Measurements from ENCODE around the gene OR10T2.
"Not testable (repeated sequence)": the region's sequence is repeated elsewhere in the genome, so short reads cannot be mapped to it uniquely, and the experiment has no call there.

The OR10T2 gene

GRCh38 chr1:158407092-158407491 lies 7.8 kb upstream of the OR10T2 start:
- no peak for FAIRE-seq
- DNase-seq (ENCODE audit: insufficient read length, low spot score) = no peak
- TF ChIP-seq POLR2A (IDR thresholded peaks at IDR 0.05; ENCODE audit: low read depth, low read length) = no peak
- no peak for TF ChIP-seq POU2F2 (IDR thresholded peaks at IDR 0.05; ENCODE audit: low read depth, low read length)
- no peak for TF ChIP-seq POLR2AphosphoS5 (IDR thresholded peaks at IDR 0.05; ENCODE audit: low read depth, low read length)
- no peak for TF ChIP-seq TAF1 (IDR thresholded peaks at IDR 0.05; ENCODE audit: low read depth, low read length)

GRCh38 chr1:158400871-158401270 lies 1.6 kb upstream of the OR10T2 start:
- DNase-seq (ENCODE audit: insufficient read length, low spot score) = no peak
- FAIRE-seq = peak; percentile 45
- TF ChIP-seq POLR2AphosphoS5 (IDR thresholded peaks at IDR 0.05; ENCODE audit: low read depth, low read length) (no peak), POLR2A (IDR thresholded peaks at IDR 0.05; ENCODE audit: low read depth, low read length) (no peak), TAF1 (IDR thresholded peaks at IDR 0.05; ENCODE audit: low read depth, low read length) (no peak), POU2F2 (IDR thresholded peaks at IDR 0.05; ENCODE audit: low read depth, low read length) (no peak), SPI1 (IDR thresholded peaks at IDR 0.05; ENCODE audit: low read depth, low read length) (no peak), PAX5 (IDR thresholded peaks at IDR 0.05; ENCODE audit: insufficient read depth, low read length, severe bottlenecking) (no peak)

GRCh38 chr1:158396646-158397045 lies 2.6 kb downstream of the OR10T2 start:
- no peak for TF ChIP-seq POLR2A (IDR thresholded peaks at IDR 0.05; ENCODE audit: low read depth, low read length)
- TF ChIP-seq SPI1 (IDR thresholded peaks at IDR 0.05; ENCODE audit: low read depth, low read length) = no peak
- no peak for TF ChIP-seq PAX5 (IDR thresholded peaks at IDR 0.05; ENCODE audit: insufficient read depth, low read length, severe bottlenecking)
- TF ChIP-seq POU2F2 (IDR thresholded peaks at IDR 0.05; ENCODE audit: low read depth, low read length) = no peak
- no peak for TF ChIP-seq TAF1 (IDR thresholded peaks at IDR 0.05; ENCODE audit: low read depth, low read length)
- no peak for FAIRE-seq

GRCh38 chr1:158393476-158393875 lies 5.8 kb downstream of the OR10T2 start:
- FAIRE-seq (no peak), DNase-seq (ENCODE audit: insufficient read length, low spot score) (no peak)
- TF ChIP-seq POLR2A (IDR thresholded peaks at IDR 0.05; ENCODE audit: low read depth, low read length) = no peak
- TF ChIP-seq POLR2AphosphoS5 (IDR thresholded peaks at IDR 0.05; ENCODE audit: low read depth, low read length) = no peak
- no peak for TF ChIP-seq SPI1 (IDR thresholded peaks at IDR 0.05; ENCODE audit: low read depth, low read length)
- no peak for TF ChIP-seq POU2F2 (IDR thresholded peaks at IDR 0.05; ENCODE audit: low read depth, low read length)
- no peak for TF ChIP-seq PAX5 (IDR thresholded peaks at IDR 0.05; ENCODE audit: insufficient read depth, low read length, severe bottlenecking)
- no peak for TF ChIP-seq TAF1 (IDR thresholded peaks at IDR 0.05; ENCODE audit: low read depth, low read length)

More at GRCh38 chr1:158396646-158397045, 2.6 kb downstream of the OR10T2 start:
- DNase-seq (ENCODE audit: insufficient read length, low spot score) = no peak

- DNase-seq (ENCODE audit: insufficient read length, low spot score) (no peak), FAIRE-seq (no peak)
- no peak for TF ChIP-seq POLR2AphosphoS5 (IDR thresholded peaks at IDR 0.05; ENCODE audit: low read depth, low read length)
- no peak for TF ChIP-seq POLR2A (IDR thresholded peaks at IDR 0.05; ENCODE audit: low read depth, low read length)
- no peak for TF ChIP-seq POU2F2 (IDR thresholded peaks at IDR 0.05; ENCODE audit: low read depth, low read length)
- no peak for TF ChIP-seq SPI1 (IDR thresholded peaks at IDR 0.05; ENCODE audit: low read depth, low read length)
- no peak for TF ChIP-seq TAF1 (IDR thresholded peaks at IDR 0.05; ENCODE audit: low read depth, low read length)
- no peak for TF ChIP-seq PAX5 (IDR thresholded peaks at IDR 0.05; ENCODE audit: insufficient read depth, low read length, severe bottlenecking)
These were observed 8.2 kb downstream of the OR10T2 start for GRCh38 chr1:158391099-158391498.

- no peak for FAIRE-seq
- TF ChIP-seq POLR2A (IDR thresholded peaks at IDR 0.05; ENCODE audit: low read depth, low read length) (no peak), PAX5 (IDR thresholded peaks at IDR 0.05; ENCODE audit: insufficient read depth, low read length, severe bottlenecking) (no peak), SPI1 (IDR thresholded peaks at IDR 0.05; ENCODE audit: low read depth, low read length) (no peak), POU2F2 (IDR thresholded peaks at IDR 0.05; ENCODE audit: low read depth, low read length) (no peak), POLR2AphosphoS5 (IDR thresholded peaks at IDR 0.05; ENCODE audit: low read depth, low read length) (no peak), TAF1 (IDR thresholded peaks at IDR 0.05; ENCODE audit: low read depth, low read length) (no peak)
These were observed 8.9 kb downstream of the OR10T2 start for GRCh38 chr1:158390331-158390730.

GRCh38 chr1:158374860-158375259 lies 24.4 kb downstream of the OR10T2 start:
- DNase-seq (ENCODE audit: insufficient read length, low spot score) = no peak
- FAIRE-seq = no peak
- TF ChIP-seq SPI1 (IDR thresholded peaks at IDR 0.05; ENCODE audit: low read depth, low read length) (peak; percentile 55; the same call in 1 of the 2 replicates), POLR2AphosphoS5 (IDR thresholded peaks at IDR 0.05; ENCODE audit: low read depth, low read length) (no peak)

More at GRCh38 chr1:158390331-158390730, 8.9 kb downstream of the OR10T2 start:
- DNase-seq (ENCODE audit: insufficient read length, low spot score) = no peak

- not testable (repeated sequence) for DNase-seq (ENCODE audit: insufficient read length, low spot score); FAIRE-seq
These were observed 25.2 kb downstream of the OR10T2 start for GRCh38 chr1:158374101-158374500.

GRCh38 chr1:158371188-158371953 lies 27.9 kb downstream of the OR10T2 start:
- DNase-seq (ENCODE audit: insufficient read length, low spot score) = no peak
- peak; percentile 54 for FAIRE-seq
- no peak for TF ChIP-seq POLR2AphosphoS5 (IDR thresholded peaks at IDR 0.05; ENCODE audit: low read depth, low read length)
- TF ChIP-seq TAF1 (IDR thresholded peaks at IDR 0.05; ENCODE audit: low read depth, low read length) = no peak
- no peak for TF ChIP-seq SPI1 (IDR thresholded peaks at IDR 0.05; ENCODE audit: low read depth, low read length)
- TF ChIP-seq PAX5 (IDR thresholded peaks at IDR 0.05; ENCODE audit: insufficient read depth, low read length, severe bottlenecking) = peak; percentile 11

- TF ChIP-seq POLR2AphosphoS5 (IDR thresholded peaks at IDR 0.05; ENCODE audit: low read depth, low read length) (no peak), POLR2A (IDR thresholded peaks at IDR 0.05; ENCODE audit: low read depth, low read length) (no peak), TAF1 (IDR thresholded peaks at IDR 0.05; ENCODE audit: low read depth, low read length) (no peak), SPI1 (IDR thresholded peaks at IDR 0.05; ENCODE audit: low read depth, low read length) (no peak), PAX5 (IDR thresholded peaks at IDR 0.05; ENCODE audit: insufficient read depth, low read length, severe bottlenecking) (no peak), POU2F2 (IDR thresholded peaks at IDR 0.05; ENCODE audit: low read depth, low read length) (no peak)
- DNase-seq (ENCODE audit: insufficient read length, low spot score) (no peak), FAIRE-seq (no peak)
These were observed 32.5 kb downstream of the OR10T2 start for GRCh38 chr1:158366783-158367182.

All from GM12891 (cell line).